HepG2 (cell line): ENCODE data around the gene CCDC9B. TPM values are rescaled to one million over a fixed set of nuclear protein-coding genes. Genes with fewer than 3 reads are reported as not detected.

Source experiments
- CENPX ChIP-seq: sonication (generic); formaldehyde crosslinking; IDR thresholded peaks from 2 replicates; pipeline ENCODE4 v1.9.0; 2021; ENCODE audit warnings: mild to moderate bottlenecking, missing genetic modification reagents, moderate library complexity
- E2F1 ChIP-seq: sonication (generic); formaldehyde crosslinking; IDR thresholded peaks from 2 replicates; pipeline ENCODE4 v1.5.0; 2020; ENCODE audit warnings: missing genetic modification reagents
- HMG20A ChIP-seq: IDR thresholded peaks from 2 replicates; pipeline ENCODE4 v1.6.1; 2016; ENCODE audit warnings: borderline replicate concordance
- HNRNPL ChIP-seq: fragments of 200-400 bp; formaldehyde crosslinking; IDR thresholded peaks from 2 replicates; pipeline ENCODE4 v1.6.1; 2017; ENCODE audit warnings: mild to moderate bottlenecking, low read depth, low read length
- HOXA3 ChIP-seq: sonication (generic); formaldehyde crosslinking; IDR thresholded peaks from 2 replicates; pipeline ENCODE4 v1.5.0; 2020; ENCODE audit warnings: missing genetic modification reagents
- KLF11 ChIP-seq: IDR thresholded peaks from 2 replicates; pipeline ENCODE4 v1.6.1; 2016; ENCODE audit warnings: missing compliant biosample characterization
- MAFK ChIP-seq, 2 experiments: IDR thresholded peaks in 1 of 2; conservative IDR thresholded peaks in 1 of 2; 2 replicates each; pipeline ENCODE4 v1.6.1; 2011; ENCODE audit warnings: improper control_type of control experiment in 2 of 2, low read length in 2 of 2
- MBNL3 ChIP-seq: fragments of 250-450 bp; sonication (Bioruptor Pico); conservative IDR thresholded peaks from 2 replicates; pipeline ENCODE4 v1.8.0; 2022; ENCODE audit warnings: mild to moderate bottlenecking, inconsistent platforms
- MXI1 ChIP-seq: IDR thresholded peaks from 3 replicates; pipeline ENCODE4 v1.6.1; 2012; ENCODE audit warnings: low read depth, low read length, inconsistent platforms, borderline replicate concordance
- NRL ChIP-seq: sonication (generic); formaldehyde crosslinking; IDR thresholded peaks from 2 replicates; pipeline ENCODE4 v1.5.0; 2020; ENCODE audit warnings: missing genetic modification reagents, mild to moderate bottlenecking, moderate library complexity, borderline replicate concordance
- PRDM15 ChIP-seq: sonication (generic); formaldehyde crosslinking; IDR thresholded peaks from 2 replicates; pipeline ENCODE4 v1.4.0; 2020; ENCODE audit warnings: missing genetic modification reagents
- RAD21 ChIP-seq: fragments of 450-650 bp; formaldehyde crosslinking; IDR thresholded peaks from 2 replicates; pipeline ENCODE4 v1.5.0; 2020; ENCODE audit warnings: mild to moderate bottlenecking
- SALL1 ChIP-seq: sonication (generic); formaldehyde crosslinking; IDR thresholded peaks from 2 replicates; pipeline ENCODE4 v1.8.0; 2022; ENCODE audit warnings: mild to moderate bottlenecking, missing genetic modification reagents
- SETDB1 ChIP-seq: sonication (generic); formaldehyde crosslinking; IDR thresholded peaks from 2 replicates; pipeline ENCODE4 v1.5.1; 2020; ENCODE audit warnings: missing genetic modification reagents, mild to moderate bottlenecking, borderline replicate concordance
- STAG1 ChIP-seq: sonication (generic); formaldehyde crosslinking; IDR thresholded peaks from 2 replicates; pipeline ENCODE4 v1.4.0; 2020; ENCODE audit warnings: missing genetic modification reagents
- TEAD3 ChIP-seq: optimal IDR thresholded peaks from 2 replicates; pipeline ENCODE3; 2016; ENCODE audit warnings: borderline replicate concordance
- ZBTB46 ChIP-seq: sonication (generic); formaldehyde crosslinking; IDR thresholded peaks from 2 replicates; pipeline ENCODE4 v1.4.0; 2020; ENCODE audit warnings: mild to moderate bottlenecking, missing genetic modification reagents, borderline replicate concordance
- ZBTB7B ChIP-seq: sonication (generic); formaldehyde crosslinking; IDR thresholded peaks from 2 replicates; pipeline ENCODE4 v1.4.0; 2020; ENCODE audit warnings: missing genetic modification reagents
- ZNF468 ChIP-seq: sonication (generic); formaldehyde crosslinking; IDR thresholded peaks from 2 replicates; pipeline ENCODE4 v1.8.0; 2022; ENCODE audit warnings: mild to moderate bottlenecking, moderate library complexity, missing genetic modification reagents
- ZNF556 ChIP-seq: sonication (generic); formaldehyde crosslinking; IDR thresholded peaks from 2 replicates; pipeline ENCODE4 v1.4.0; 2020; ENCODE audit warnings: mild to moderate bottlenecking, missing genetic modification reagents, borderline replicate concordance
- ZNF598 ChIP-seq: sonication (generic); formaldehyde crosslinking; IDR thresholded peaks from 2 replicates; pipeline ENCODE4 v1.5.1; 2020; ENCODE audit warnings: mild to moderate bottlenecking, missing genetic modification reagents, borderline replicate concordance
- ZNF781 ChIP-seq: sonication (generic); formaldehyde crosslinking; IDR thresholded peaks from 2 replicates; pipeline ENCODE4 v1.5.1; 2020; ENCODE audit warnings: borderline replicate concordance, mild to moderate bottlenecking, missing genetic modification reagents; ENCODE audit errors: not compliant biosample characterization
- ZNF841 ChIP-seq: sonication (generic); formaldehyde crosslinking; IDR thresholded peaks from 2 replicates; pipeline ENCODE4 v1.8.1; 2023; ENCODE audit warnings: missing genetic modification reagents, borderline replicate concordance
- ZSCAN25 ChIP-seq: sonication (generic); formaldehyde crosslinking; IDR thresholded peaks from 2 replicates; pipeline ENCODE4 v1.8.0; 2022; ENCODE audit warnings: mild to moderate bottlenecking, missing genetic modification reagents
- polyA plus RNA-seq, 8 experiments: library from polyadenylated mRNA; depleted of rRNA in 3 of 8; stranded (reverse) in 7 of 8; unstranded in 1 of 8; fragments of >200 nt; fragmentation: Illumina TruSeq in 4 of 8; extraction: Trizol in 4 of 8; gene quantifications; 2 replicates each; pipeline versions ENCODE4 v1.2.1 to v1.2.3, GENCODE V29; 2011 to 2016; ENCODE audit warnings: low read depth in 4 of 8, missing spikeins in 1 of 8, mixed read lengths in 1 of 8; ENCODE audit not compliant: insufficient read depth in 1 of 8
- total RNA-seq, 5 experiments: library from RNA; depleted of rRNA; stranded (reverse); fragments of >200 nt; fragmentation: Illumina TruSeq; extraction: Trizol; gene quantifications; 2 replicates each; pipeline ENCODE4 v1.2.3, GENCODE V29; 2016; ENCODE audit warnings: low read depth in 1 of 5

The CCDC9B gene
- total and polyA plus RNA-seq, 2 of the 13 experiments (the other 11 are each of a cell fraction or from before 2014, with no cell fraction given): 0.98 to 1.6 TPM

GRCh38 chr15:40310001-40310959 is 30.5 kb downstream of the CCDC9B start (continued):
- no peak for TF ChIP-seq PRDM15 (CRISPR knock-in tag)
- TF ChIP-seq NRL (CRISPR knock-in tag): no peak
- TF ChIP-seq MBNL3 (CRISPR knock-in tag): no peak
- no peak for TF ChIP-seq E2F1 (CRISPR knock-in tag)
- no peak for TF ChIP-seq ZBTB46
- TF ChIP-seq SETDB1 (CRISPR knock-in tag): no peak
- 0 out of 2 replicates have a peak, but pooled peaks have one; percentile 17 for TF ChIP-seq SALL1 (CRISPR knock-in tag)
- no peak for TF ChIP-seq ZNF841 (CRISPR knock-in tag)
- 0 out of 2 replicates have a peak, but pooled peaks have one; percentile 61 for TF ChIP-seq HNRNPL
- TF ChIP-seq STAG1: peak; percentile 84
- TF ChIP-seq ZNF468 (CRISPR knock-in tag): no peak
- peak; percentile 37 for TF ChIP-seq TEAD3 (CRISPR knock-in tag)
- TF ChIP-seq ZSCAN25 (CRISPR knock-in tag): peak; percentile 90
- no peak for TF ChIP-seq KLF11 (CRISPR knock-in tag)
- no peak for TF ChIP-seq ZNF556 (CRISPR knock-in tag)
- TF ChIP-seq MAFK (conservative IDR thresholded peaks at IDR 0.05 in 1 of 2, IDR thresholded peaks at IDR 0.05 in 1 of 2; ENCODE audit: low read length in 2 of 2): no peak
- no peak for TF ChIP-seq MXI1
- no peak for TF ChIP-seq CENPX (CRISPR knock-in tag)
- TF ChIP-seq HOXA3: no peak
- no peak for TF ChIP-seq ZNF598
- no peak for TF ChIP-seq HMG20A (CRISPR knock-in tag)
- peak; percentile 81 for TF ChIP-seq RAD21
- TF ChIP-seq ZBTB7B (CRISPR knock-in tag): no peak
- no peak for TF ChIP-seq ZNF781 (CRISPR knock-in tag)
